NCI-H524 (cell line): Measurements from ENCODE around the gene EPB41L4B.

Experiments used
- DNase-seq, 2 experiments: peaks; one replicate each; lab custom pipeline; 2025; lab: John Stamatoyannopoulos, UW

The EPB41L4B gene

DNA sequence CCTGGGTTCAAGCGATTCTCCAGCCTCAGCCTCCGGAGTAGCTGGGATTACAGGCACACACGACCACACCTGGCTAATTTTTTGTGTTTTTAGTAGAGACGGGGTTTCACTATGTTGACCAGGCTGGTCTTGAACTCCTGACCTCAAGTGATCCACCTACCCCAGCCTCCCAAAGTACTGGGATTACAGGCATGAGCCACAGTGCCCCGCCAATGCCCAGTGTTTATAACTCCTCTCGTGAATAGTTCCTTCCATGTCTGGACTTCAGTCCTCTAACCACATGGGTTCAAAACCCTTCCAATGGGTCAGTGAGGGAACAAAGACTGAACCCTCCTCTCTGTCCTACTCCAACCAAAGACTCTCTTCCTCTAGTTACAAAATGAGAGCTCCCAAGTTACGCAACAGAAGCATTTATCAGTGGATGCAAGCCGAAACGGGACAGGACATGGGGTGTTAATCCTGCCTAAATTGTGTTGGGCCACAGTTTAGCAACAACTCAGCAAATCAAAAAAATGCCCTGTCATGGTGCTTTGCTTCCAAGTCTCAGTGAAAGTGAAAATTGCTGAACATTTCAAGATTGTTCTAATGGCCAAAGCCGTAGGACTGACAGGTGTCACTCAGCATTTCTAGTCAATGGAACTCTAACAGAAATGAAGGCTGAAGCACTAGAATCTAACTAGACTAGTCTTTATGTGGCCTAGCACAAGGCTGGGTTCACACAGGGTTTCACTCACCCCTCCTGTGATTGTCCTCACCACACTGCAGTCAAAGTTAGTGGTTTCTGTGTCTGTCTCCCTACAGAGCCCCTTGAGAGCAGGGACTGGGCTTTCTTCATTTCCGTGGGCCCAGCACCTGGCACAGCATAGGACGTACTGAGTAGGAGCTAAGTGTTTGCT, 197.9 kb downstream of the EPB41L4B start:
- DNase-seq = no peak
